Measurements from ENCODE around the gene OR11H12. TPM values are rescaled to one million over a fixed set of nuclear protein-coding genes. Genes with fewer than 3 reads are reported as not detected.
"Not testable (repeated sequence)": the region's sequence is repeated elsewhere in the genome, so short reads cannot be mapped to it uniquely, and the experiment has no call there.

OR11H12 gene, protein sequence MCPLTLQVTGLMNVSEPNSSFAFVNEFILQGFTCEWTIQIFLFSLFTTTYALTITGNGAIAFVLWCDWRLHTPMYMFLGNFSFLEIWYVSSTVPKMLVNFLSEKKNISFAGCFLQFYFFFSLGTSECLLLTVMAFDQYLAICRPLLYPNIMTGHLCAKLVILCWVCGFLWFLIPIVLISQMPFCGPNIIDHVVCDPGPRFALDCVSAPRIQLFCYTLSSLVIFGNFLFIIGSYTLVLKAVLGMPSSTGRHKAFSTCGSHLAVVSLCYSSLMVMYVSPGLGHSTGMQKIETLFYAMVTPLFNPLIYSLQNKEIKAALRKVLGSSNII
- not detected for total RNA-seq
- polyA plus RNA-seq (ENCODE audit: insufficient read depth, low read depth, low replicate concordance) = not detected
- long read RNA-seq, donor 1 = 0 reads
- long read RNA-seq, donor 2 = 0 reads
- long read RNA-seq, donor 3 = 0 reads
- long read RNA-seq, donor 4 = 0 reads
- long read RNA-seq, donor 5 = 0 reads
- long read RNA-seq, donor 6 = 0 reads
- long read RNA-seq, donor 7 = 0 reads
- long read RNA-seq, donor 8 = 0 reads
- long read RNA-seq, donor 9 = 0 reads
- long read RNA-seq, donor 10 = 0 reads

DNA sequence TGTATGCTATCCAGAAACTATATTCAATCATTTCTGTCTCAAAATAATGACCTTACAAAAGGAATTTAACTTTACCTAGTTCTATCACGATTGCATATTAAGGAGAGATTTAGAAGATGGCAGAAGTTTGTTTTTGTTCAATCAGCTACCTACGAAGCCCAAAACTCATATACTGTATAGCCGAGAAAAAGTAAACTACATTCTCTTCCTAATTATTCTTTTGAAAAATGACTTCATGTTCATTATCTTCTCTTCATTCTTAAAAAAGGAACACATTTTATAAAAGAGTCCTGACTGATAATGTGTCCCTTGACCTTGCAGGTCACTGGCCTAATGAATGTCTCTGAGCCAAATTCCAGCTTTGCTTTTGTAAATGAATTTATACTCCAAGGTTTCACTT, at the start of gene OR11H12:
TSS of gene OR11H12 (plus strand) at position 301 of the 400 bp plus-strand sequence. CDS start at position 301, 0 bp downstream.
- H3K4me1 ChIP-seq (ENCODE audit: control insufficient read depth in 2 of 3, insufficient read depth in 2 of 3, low read depth in 1 of 3, low read length in 3 of 3); H3K27me3 ChIP-seq (ENCODE audit: control insufficient read depth, insufficient read depth, low read length); FAIRE-seq: not testable (repeated sequence)

DNA sequence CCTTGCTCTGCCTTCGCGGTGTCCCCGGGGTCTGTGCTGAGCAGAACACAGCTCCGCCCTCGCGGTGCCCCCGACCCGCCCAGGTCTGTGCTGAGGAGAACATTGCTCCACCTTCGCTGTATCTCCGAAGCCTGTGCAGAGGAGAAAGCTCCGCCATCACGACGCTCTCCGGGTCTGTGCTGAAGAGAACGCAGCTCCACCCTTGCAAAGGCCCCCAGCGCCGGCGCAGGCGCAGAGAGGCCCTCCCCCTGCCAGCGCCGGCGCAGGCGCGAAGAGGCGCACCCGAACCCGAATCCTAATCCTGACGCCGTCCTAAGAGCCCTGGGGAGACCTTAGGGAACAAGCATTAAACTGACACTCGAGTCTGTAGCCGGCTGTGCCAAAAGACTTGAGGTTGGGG, 18.0 kb upstream of the OR11H12 start:
- FAIRE-seq; H3K27ac ChIP-seq (ENCODE audit: low read depth in 2 of 2, low read length in 2 of 2): not testable (repeated sequence)

More for the DNA sequence above, at the start of gene OR11H12:
- DNase-seq; H3K4me3 ChIP-seq (ENCODE audit: low read length in 3 of 3); H3K9me3 ChIP-seq (ENCODE audit: control insufficient read depth in 2 of 3, insufficient read depth in 1 of 3, low read length in 3 of 3); intact Hi-C loops (cut with DNase I); H3K27ac ChIP-seq (ENCODE audit: low read depth in 2 of 2, low read length in 2 of 2); H3K36me3 ChIP-seq (ENCODE audit: control insufficient read depth in 2 of 3, insufficient read depth in 3 of 3, low read length in 3 of 3); H3K9ac ChIP-seq (ENCODE audit: low read length in 3 of 3): not testable (repeated sequence)

DNA sequence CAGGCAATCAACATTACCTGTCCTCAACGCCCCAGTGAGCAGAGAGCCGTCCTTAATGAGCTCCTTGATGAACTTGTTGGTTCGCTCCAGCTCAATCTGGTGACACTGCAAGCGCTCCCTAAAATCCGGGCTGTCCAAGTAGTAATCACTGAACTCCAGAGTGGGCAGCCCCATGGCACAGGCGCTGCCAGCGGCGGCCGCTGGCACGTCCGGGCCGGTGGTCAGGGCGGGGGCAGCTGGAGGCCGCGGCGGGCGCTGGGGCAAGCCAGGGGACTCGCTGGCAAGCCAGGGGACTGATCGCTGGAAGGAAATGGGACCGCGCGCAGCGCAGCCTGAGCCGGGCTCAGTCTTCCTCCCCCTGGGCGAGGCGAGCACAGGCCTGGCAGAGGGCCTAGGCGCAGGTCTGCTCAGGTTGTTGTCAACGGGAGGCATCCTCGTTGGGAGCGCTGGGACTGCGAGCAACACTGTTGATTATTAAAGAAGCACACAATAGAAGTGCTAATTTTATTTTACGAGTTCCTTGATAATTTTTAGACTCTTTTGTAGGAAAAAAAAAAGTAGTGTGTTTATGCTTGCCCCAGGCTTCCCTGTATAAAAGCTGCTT, 25.8 kb downstream of the OR11H12 start:
- H3K27me3 ChIP-seq (ENCODE audit: control insufficient read depth, insufficient read depth, low read length); FAIRE-seq; intact Hi-C loops (cut with DNase I); H3K4me3 ChIP-seq (ENCODE audit: low read length in 3 of 3); H3K27ac ChIP-seq (ENCODE audit: low read depth in 2 of 2, low read length in 2 of 2); H3K36me3 ChIP-seq (ENCODE audit: control insufficient read depth in 2 of 3, insufficient read depth in 3 of 3, low read length in 3 of 3); H3K9me3 ChIP-seq (ENCODE audit: control insufficient read depth in 2 of 3, insufficient read depth in 1 of 3, low read length in 3 of 3); H3K9ac ChIP-seq (ENCODE audit: low read length in 3 of 3); H3K4me1 ChIP-seq (ENCODE audit: control insufficient read depth in 2 of 3, insufficient read depth in 2 of 3, low read depth in 1 of 3, low read length in 3 of 3): not testable (repeated sequence)
- peak in 1 of 5 donors; percentile 35 for DNase-seq

More for the DNA sequence above, 18.0 kb upstream of the OR11H12 start:
- intact Hi-C loops (cut with DNase I); H3K36me3 ChIP-seq (ENCODE audit: control insufficient read depth in 2 of 3, insufficient read depth in 3 of 3, low read length in 3 of 3); H3K4me1 ChIP-seq (ENCODE audit: control insufficient read depth in 2 of 3, insufficient read depth in 2 of 3, low read depth in 1 of 3, low read length in 3 of 3); H3K27me3 ChIP-seq (ENCODE audit: control insufficient read depth, insufficient read depth, low read length); H3K4me3 ChIP-seq (ENCODE audit: low read length in 3 of 3); DNase-seq; H3K9ac ChIP-seq (ENCODE audit: low read length in 3 of 3); H3K9me3 ChIP-seq (ENCODE audit: control insufficient read depth in 2 of 3, insufficient read depth in 1 of 3, low read length in 3 of 3): not testable (repeated sequence)

DNA sequence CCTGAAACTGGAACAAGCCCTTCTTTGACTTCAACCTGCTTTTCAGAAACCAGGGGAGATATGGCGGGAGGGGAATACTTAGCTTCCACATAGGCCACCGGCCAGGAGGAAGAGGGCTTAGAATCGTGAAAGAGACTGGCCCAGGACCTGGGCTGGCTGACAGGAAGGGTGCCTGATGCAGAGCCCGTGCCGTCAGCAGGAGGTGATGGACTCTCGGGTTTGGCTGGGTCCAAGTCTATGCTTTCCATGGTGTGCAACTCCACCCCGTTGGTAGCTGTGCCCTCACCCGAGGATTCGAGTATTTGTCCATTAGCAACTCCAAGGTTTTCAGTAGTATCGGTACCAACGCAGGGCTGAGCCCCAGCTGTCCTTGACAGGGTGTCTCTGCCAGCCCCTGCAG, 35.1 kb downstream of the OR11H12 start:
- FAIRE-seq = not testable (repeated sequence)

DNA sequence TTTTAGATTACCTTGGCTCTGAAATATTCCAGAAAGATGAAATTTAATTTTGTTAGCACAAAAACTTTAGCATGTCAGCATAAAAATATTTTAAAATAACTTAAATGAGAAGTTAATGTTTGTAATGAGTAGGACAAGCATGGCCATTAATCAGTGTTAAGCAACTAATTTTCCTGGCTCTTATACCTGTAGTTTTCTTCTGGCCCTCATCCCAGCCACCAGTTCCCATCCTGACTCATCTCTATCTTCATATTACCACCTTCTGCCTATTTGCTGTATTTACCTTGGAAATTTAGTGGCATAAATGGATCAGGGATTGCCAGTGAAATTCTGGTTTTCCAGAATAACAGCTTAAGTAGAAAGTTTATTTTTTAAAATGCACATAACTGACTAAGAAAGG, 37.1 kb downstream of the OR11H12 start:
- H3K4me3 ChIP-seq (ENCODE audit: low read length in 3 of 3); H3K27me3 ChIP-seq (ENCODE audit: control insufficient read depth, insufficient read depth, low read length); H3K9ac ChIP-seq (ENCODE audit: low read length in 3 of 3); intact Hi-C loops (cut with DNase I); H3K4me1 ChIP-seq (ENCODE audit: control insufficient read depth in 2 of 3, insufficient read depth in 2 of 3, low read depth in 1 of 3, low read length in 3 of 3); H3K27ac ChIP-seq (ENCODE audit: low read depth in 2 of 2, low read length in 2 of 2); H3K36me3 ChIP-seq (ENCODE audit: control insufficient read depth in 2 of 3, insufficient read depth in 3 of 3, low read length in 3 of 3); DNase-seq; H3K9me3 ChIP-seq (ENCODE audit: control insufficient read depth in 2 of 3, insufficient read depth in 1 of 3, low read length in 3 of 3); FAIRE-seq: not testable (repeated sequence)

More for the DNA sequence above, 35.1 kb downstream of the OR11H12 start:
- H3K36me3 ChIP-seq (ENCODE audit: control insufficient read depth in 2 of 3, insufficient read depth in 3 of 3, low read length in 3 of 3); H3K9ac ChIP-seq (ENCODE audit: low read length in 3 of 3); H3K4me1 ChIP-seq (ENCODE audit: control insufficient read depth in 2 of 3, insufficient read depth in 2 of 3, low read depth in 1 of 3, low read length in 3 of 3); H3K4me3 ChIP-seq (ENCODE audit: low read length in 3 of 3); H3K27ac ChIP-seq (ENCODE audit: low read depth in 2 of 2, low read length in 2 of 2); H3K9me3 ChIP-seq (ENCODE audit: control insufficient read depth in 2 of 3, insufficient read depth in 1 of 3, low read length in 3 of 3); H3K27me3 ChIP-seq (ENCODE audit: control insufficient read depth, insufficient read depth, low read length); intact Hi-C loops (cut with DNase I); DNase-seq: not testable (repeated sequence)

DNA sequence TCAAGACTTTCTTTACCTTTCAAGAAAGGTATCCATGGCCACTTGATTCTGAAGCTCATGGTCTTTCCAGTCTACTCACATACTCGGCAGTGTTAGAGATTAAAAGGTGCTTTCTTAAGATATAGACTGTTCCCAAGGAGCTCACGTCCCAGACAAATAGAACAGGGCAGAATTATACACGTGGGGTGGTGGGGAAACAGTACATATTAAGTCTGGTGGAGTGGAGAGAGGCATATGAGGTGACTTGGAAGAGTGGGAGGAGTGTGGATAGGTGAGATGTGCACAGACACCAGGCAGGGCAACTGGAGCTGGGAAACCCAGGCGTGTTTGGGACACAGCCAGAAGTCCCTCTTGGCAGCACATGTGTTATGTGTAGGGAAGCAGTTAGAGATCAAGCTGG, 37.9 kb downstream of the OR11H12 start:
- H3K9me3 ChIP-seq (ENCODE audit: control insufficient read depth in 2 of 3, insufficient read depth in 1 of 3, low read length in 3 of 3); intact Hi-C loops (cut with DNase I); FAIRE-seq; H3K4me3 ChIP-seq (ENCODE audit: low read length in 3 of 3); H3K27ac ChIP-seq (ENCODE audit: low read depth in 2 of 2, low read length in 2 of 2); H3K9ac ChIP-seq (ENCODE audit: low read length in 3 of 3); H3K4me1 ChIP-seq (ENCODE audit: control insufficient read depth in 2 of 3, insufficient read depth in 2 of 3, low read depth in 1 of 3, low read length in 3 of 3); H3K36me3 ChIP-seq (ENCODE audit: control insufficient read depth in 2 of 3, insufficient read depth in 3 of 3, low read length in 3 of 3); DNase-seq; H3K27me3 ChIP-seq (ENCODE audit: control insufficient read depth, insufficient read depth, low read length): not testable (repeated sequence)

DNA sequence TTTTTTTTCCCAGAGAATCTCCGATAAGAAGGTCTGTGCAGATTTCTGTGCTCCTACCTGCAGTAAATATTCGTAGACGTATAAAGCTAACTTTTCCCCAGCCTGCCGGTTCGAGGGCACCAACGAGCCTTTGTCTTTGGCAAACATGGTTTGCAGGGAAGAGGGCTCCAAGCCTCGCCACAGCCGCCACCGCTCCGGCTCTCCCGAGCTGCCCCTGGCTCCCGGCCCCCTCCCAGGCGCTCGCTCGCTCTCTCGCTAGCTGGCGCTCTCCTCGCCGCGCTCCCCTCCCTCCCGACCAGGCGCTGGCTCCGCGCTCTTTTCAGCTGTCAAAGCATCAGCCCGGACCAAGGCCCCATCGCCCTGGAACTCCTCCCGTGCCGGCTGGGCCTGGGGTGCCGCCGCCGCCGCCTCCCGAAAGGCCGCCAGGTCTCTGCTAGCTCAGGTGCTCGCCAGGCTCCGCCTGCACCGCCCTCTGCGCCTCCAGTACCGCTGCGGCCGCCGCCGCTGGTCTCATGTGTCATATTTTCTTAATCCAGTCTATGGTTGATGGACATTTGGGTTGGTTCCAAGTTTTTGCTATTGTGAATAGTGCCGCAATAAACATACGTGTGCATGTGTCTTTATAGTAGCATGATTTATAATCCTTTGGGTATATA, 45.3 kb downstream of the OR11H12 start:
- H3K27ac ChIP-seq (ENCODE audit: low read depth in 2 of 2, low read length in 2 of 2); H3K36me3 ChIP-seq (ENCODE audit: control insufficient read depth in 2 of 3, insufficient read depth in 3 of 3, low read length in 3 of 3); intact Hi-C loops (cut with DNase I); H3K9me3 ChIP-seq (ENCODE audit: control insufficient read depth in 2 of 3, insufficient read depth in 1 of 3, low read length in 3 of 3); H3K27me3 ChIP-seq (ENCODE audit: control insufficient read depth, insufficient read depth, low read length); H3K9ac ChIP-seq (ENCODE audit: low read length in 3 of 3); FAIRE-seq; H3K4me3 ChIP-seq (ENCODE audit: low read length in 3 of 3); H3K4me1 ChIP-seq (ENCODE audit: control insufficient read depth in 2 of 3, insufficient read depth in 2 of 3, low read depth in 1 of 3, low read length in 3 of 3): not testable (repeated sequence)
- peak in 1 of 5 donors; percentile 43 for DNase-seq

Data from kidney (tissue), 19 donors.